Osteocyte (in vitro differentiated cells): ENCODE results near the gene KCNK15. TPM values are rescaled to one million over a fixed set of nuclear protein-coding genes. Genes with fewer than 3 reads are reported as not detected.

Experiments used
- DNase-seq: peaks from one replicate; pipeline ENCODE4 v3.0.0; 2021; ENCODE audit warnings: mixed read lengths; ENCODE audit not compliant: unreplicated experiment; ENCODE audit errors: extremely low spot score
- H3K27ac Mint-ChIP-seq: one replicate; pipeline ENCODE4 v1.8.0; 2021; ENCODE audit warnings: mild to moderate bottlenecking, mixed read lengths; ENCODE audit not compliant: unreplicated experiment
- H3K27me3 Mint-ChIP-seq: one replicate; pipeline ENCODE4 v1.8.0; 2021; ENCODE audit warnings: mixed read lengths; ENCODE audit not compliant: unreplicated experiment
- H3K36me3 Mint-ChIP-seq: one replicate; pipeline ENCODE4 v1.8.0; 2021; ENCODE audit warnings: mixed read lengths; ENCODE audit not compliant: unreplicated experiment
- H3K4me1 Mint-ChIP-seq: one replicate; pipeline ENCODE4 v1.8.0; 2021; ENCODE audit warnings: mixed read lengths; ENCODE audit not compliant: unreplicated experiment
- H3K4me3 Mint-ChIP-seq: one replicate; pipeline ENCODE4 v1.8.0; 2021; ENCODE audit warnings: mild to moderate bottlenecking, moderate library complexity, mixed read lengths; ENCODE audit not compliant: unreplicated experiment
- H3K9me3 Mint-ChIP-seq: one replicate; pipeline ENCODE4 v1.8.0; 2021; ENCODE audit warnings: mixed read lengths; ENCODE audit not compliant: unreplicated experiment
- CTCF ChIP-seq: fragments of 200-600 bp; sonication (generic); IDR thresholded peaks from 2 replicates; pipeline ENCODE4 v1.5.0; 2021; ENCODE audit warnings: antibody characterized with exemption, mild to moderate bottlenecking, moderate library complexity
- total RNA-seq: library from RNA; stranded (reverse); gene quantifications from 2 replicates; pipeline ENCODE4 v1.2.1, GENCODE V29; 2021

Gene KCNK15
- total RNA-seq, 1 donor from 2014 or later: 21.5 TPM

DNA sequence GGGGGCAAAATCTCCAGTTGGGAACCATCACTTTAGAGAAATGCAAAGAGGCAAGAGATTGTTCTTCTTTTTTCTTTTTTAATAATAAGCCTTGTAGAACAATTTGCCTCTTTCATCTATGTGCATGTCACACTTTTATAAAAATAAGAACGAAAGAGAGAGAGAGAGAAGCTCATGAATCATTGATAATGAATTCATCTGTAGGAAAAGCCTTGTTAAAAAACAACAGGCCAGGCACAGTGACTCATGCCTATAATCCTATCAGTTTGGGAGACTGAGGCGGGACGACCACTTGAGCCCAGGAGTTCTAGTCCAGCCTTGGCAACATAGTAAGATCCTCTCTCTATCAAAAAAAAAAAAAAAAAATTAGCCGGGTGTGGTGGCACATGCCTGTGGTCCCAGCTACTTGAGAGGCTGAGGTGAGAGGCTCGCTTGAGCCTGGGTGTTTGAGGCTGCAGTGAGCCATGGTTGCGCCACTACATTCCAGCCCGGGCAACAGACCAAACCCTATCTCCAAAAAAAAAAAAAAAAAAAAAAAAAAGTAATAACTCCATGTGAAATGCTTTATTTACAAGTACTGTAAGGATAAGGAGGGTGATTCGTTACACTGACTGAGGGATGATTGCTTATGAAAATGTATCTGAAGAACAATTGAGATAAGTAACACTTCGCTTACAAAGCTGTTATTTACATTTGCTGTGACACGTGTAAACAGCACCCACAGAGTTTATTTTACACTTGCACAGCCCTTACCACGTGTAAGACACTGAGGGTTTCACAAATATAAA, 24.5 kb upstream of the KCNK15 start:
- Mint-ChIP-seq H3K27me3 (no peaks in the 10 kb centered on the region), H3K27ac (peak overlapping the region; percentile 98), H3K4me1 (peaks cover 49% of the 10 kb centered on the region), H3K36me3 (no peaks in the 10 kb centered on the region), H3K4me3 (no peak overlapping the region), H3K9me3 (no peaks in the 10 kb centered on the region)
- no peak for TF ChIP-seq CTCF
- no peak for DNase-seq

DNA sequence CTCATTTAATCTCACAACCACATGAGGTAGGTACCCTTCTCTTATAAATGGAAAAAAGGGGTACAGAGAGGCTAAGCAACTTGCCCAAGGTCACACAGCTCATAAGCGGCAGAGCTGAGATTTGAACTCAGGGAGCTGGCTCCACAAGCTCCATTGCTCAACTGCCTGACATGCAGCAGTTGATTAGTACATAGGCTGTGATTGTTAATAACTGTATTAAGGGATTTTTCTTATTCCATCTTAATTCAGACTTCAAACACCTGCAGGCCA, 23.9 kb upstream of the KCNK15 start:
- DNase-seq: no peak
- Mint-ChIP-seq H3K4me1 (peaks cover 44% of the 10 kb centered on the region), H3K4me3 (no peak overlapping the region), H3K9me3 (no peaks in the 10 kb centered on the region), H3K27me3 (no peaks in the 10 kb centered on the region), H3K36me3 (no peaks in the 10 kb centered on the region), H3K27ac (peak overlapping the region; percentile 98)
- no peak for TF ChIP-seq CTCF

DNA sequence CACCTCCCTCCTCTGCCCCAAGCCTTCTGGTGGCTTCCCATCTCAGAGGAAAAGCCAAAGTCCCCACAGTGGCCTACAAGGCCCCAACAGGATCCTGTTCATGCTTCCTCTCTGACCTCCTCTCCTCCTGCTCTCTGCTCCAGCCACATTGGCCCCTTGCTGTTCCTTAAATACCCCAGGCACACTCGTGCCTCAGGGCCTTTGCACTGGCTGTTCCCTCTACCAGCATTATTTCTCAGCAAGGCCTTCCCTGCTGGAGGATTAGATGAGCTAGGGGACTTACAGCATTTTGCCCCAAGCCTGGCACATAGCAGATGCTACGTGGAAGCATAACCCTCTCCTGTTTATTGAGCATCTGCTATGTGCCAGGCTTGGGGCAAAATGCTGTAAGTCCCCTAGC, 22.7 kb upstream of the KCNK15 start:
- peaks cover 41% of the 10 kb centered on the region for H3K4me1 Mint-ChIP-seq
- no peaks in the 10 kb centered on the region for H3K9me3 Mint-ChIP-seq
- no peaks in the 10 kb centered on the region for H3K27me3 Mint-ChIP-seq
- no peak overlapping the region for H3K4me3 Mint-ChIP-seq
- DNase-seq: no peak
- no peaks in the 10 kb centered on the region for H3K36me3 Mint-ChIP-seq
- H3K27ac Mint-ChIP-seq: peak overlapping the region; percentile 72
- no peak for TF ChIP-seq CTCF

- Mint-ChIP-seq H3K36me3 (no peaks in the 10 kb centered on the region), H3K4me3 (no peak overlapping the region), H3K9me3 (no peaks in the 10 kb centered on the region), H3K27ac (peak overlapping the region; percentile 72), H3K27me3 (no peaks in the 10 kb centered on the region), H3K4me1 (peaks cover 43% of the 10 kb centered on the region)
- DNase-seq: no peak
- no peak for TF ChIP-seq CTCF
These were observed 22.3 kb upstream of the KCNK15 start for GRCh38 chr20:44723391-44723790.

DNA sequence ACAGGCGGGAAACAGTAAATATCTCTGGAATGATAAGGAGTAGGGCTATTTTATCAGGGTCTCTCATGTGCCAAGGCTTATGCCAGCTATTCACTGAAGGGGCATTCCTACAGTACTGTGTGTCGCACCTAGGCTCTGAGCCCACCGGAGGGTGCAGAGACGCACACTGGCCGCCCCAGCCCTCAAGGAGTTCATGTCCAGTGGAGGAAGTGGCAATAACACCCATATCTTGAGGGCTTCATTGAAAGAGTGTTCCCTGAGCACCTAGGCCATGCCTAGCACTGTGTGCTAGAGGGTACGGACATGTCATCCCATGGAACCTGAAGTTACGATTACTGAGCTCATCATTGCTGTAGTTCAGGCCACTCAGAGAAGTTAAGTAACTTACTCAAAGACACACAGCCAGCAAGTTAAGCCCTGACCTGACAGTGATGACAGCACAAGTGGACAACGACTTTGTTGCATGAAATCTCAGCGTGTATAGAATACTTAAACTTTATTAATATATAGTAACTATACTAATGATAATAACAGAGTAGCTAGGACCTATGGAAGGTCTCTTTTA, 21.8 kb upstream of the KCNK15 start:
- H3K27ac Mint-ChIP-seq: peak overlapping the region; percentile 72
- H3K4me1 Mint-ChIP-seq: peaks cover 46% of the 10 kb centered on the region
- H3K36me3 Mint-ChIP-seq: no peaks in the 10 kb centered on the region
- DNase-seq: no peak
- no peak overlapping the region for H3K4me3 Mint-ChIP-seq
- H3K27me3 Mint-ChIP-seq: no peaks in the 10 kb centered on the region
- no peaks in the 10 kb centered on the region for H3K9me3 Mint-ChIP-seq
- no peak for TF ChIP-seq CTCF
